Measurements from ENCODE around the gene SLCO2B1. TPM values are rescaled to one million over a fixed set of nuclear protein-coding genes. Genes with fewer than 3 reads are reported as not detected.

The SLCO2B1 gene
- polyA plus RNA-seq, 5 donors: 22.4 to 34.3 (median 24.5) TPM

DNA sequence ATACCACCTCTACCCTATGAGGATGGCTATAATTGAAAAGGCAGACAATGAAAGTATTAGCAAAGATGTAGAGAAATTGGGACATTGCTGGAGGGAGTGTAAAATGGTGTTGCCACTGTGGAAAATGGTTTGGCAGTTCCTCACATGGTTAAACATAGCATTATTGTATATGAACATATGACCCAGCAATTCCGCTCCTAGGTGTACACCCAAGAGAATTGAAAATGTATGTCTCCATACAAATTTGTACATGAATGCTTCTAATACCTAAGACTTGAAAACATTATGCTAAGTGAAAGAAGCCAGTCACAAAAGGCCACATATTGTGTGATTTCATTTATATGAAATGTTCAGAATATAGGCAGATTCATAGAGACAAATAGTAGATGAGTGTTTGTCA lies 10.0 kb downstream of the SLCO2B1 start:
- no peak for DNase-seq

DNA sequence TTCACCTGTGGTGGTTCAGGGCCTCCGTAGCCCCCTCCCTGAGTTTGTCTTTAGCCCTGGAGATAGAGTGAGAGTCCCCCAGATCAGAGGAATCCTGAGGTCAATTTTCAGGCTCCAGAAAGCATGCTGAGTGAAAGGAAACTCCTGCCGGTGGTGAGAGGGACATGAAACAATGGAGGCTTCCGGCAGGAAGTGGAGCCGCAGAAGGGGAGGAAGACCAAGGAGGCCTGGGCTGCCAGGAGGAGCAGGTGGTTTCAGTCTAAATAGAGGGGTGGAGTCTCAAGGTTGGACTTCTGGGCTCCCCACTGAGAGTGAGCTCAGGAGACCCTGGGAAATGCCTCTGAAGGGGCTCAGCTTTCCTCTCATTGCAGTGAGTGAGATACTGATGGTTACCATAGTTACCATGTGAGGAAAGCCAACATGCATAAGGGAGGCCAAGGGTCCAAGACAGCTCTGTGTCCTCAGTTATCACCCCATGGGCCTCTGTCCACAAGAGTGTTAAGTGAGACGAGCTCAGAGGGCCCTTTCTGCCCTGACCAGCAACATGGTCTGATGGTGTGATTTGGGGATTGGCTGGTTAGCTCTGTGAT lies 10.7 kb downstream of the SLCO2B1 start:
- DNase-seq: no peak

DNA sequence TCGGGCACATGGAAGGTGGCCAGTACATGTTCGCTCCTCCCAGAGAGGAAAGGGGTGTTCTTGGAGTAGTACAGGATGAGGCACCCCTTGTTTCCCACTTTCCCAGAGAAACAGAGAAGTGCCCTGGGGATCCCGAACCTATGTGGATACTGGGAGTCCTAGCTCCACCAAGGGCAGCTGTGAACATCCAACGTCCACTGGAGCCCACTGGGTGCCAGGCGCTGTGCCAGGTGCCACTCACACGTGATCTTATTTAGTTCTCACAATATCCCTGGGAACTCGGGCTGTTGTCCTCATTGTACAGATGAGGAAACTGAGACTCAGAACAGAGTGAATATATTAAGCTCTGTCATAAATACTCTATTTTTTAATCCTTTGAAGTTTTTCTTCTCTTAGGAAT lies 12.0 kb downstream of the SLCO2B1 start:
- no peak for DNase-seq

GRCh38 chr11:75163921-75164849 lies 13.3 kb downstream of the SLCO2B1 start:
- DNase-seq: no peak

DNA sequence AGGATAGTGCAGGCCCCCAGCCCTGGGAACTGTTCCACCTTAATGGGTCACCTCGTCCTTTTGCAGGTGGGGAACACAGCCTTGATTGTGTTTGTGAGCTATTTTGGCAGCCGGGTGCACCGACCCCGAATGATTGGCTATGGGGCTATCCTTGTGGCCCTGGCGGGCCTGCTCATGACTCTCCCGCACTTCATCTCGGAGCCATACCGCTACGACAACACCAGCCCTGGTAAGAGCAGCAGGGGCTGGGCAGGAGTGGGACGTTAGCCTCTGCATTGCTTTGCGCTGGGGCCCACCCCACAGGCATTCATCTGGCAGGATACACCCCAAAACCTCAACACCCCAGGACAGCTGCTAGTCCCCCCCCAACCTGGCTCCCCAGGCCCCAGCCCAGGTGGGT lies 14.8 kb downstream of the SLCO2B1 start:
- no peak for DNase-seq

DNA sequence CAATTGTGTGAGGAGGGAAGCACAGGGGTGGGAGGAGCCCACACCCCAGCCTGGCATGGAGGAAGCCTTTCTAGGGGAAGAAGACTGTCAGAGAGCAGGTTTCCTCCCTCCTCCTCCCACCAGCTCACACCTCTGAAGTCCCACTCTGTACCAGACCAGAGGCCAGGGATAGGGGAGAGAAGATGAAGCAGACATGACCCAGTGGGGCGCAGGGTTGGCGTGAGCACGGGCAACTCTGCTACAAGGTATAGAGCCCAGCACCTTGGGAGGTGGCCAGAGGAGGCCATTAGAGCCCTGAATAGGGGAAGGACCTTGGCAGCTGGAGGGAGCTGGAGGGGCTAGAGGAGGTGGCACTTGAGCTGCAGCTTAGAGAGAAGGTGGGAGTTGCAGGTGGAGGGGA lies 15.9 kb downstream of the SLCO2B1 start:
- DNase-seq: no peak

- no peak for DNase-seq
These were observed 16.7 kb downstream of the SLCO2B1 start for GRCh38 chr11:75167617-75168016.

- DNase-seq: no peak
These were observed 18.4 kb downstream of the SLCO2B1 start for GRCh38 chr11:75169101-75169885.

GRCh38 chr11:75170516-75171201 lies 19.8 kb downstream of the SLCO2B1 start:
- no peak for DNase-seq

DNA sequence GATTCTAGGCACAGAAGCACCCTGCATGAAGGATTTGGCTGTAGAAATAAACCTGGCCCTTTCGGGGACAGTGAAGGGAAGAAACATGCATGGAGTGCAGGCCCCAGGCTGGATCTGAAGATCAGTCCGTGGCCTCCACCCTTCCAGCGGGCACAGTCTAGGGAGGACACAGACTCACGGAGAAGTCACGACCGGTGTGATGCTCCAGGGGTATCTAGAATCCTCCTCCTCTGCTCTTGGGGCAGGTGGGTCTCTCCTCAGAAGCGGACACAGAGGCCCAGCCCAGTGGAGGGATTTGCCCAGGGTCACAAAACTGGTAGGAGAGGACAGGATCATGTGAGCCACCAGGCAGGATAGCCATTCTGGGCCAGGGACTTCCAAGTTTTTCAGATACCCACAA lies 22.4 kb downstream of the SLCO2B1 start:
- no peak for DNase-seq

DNA sequence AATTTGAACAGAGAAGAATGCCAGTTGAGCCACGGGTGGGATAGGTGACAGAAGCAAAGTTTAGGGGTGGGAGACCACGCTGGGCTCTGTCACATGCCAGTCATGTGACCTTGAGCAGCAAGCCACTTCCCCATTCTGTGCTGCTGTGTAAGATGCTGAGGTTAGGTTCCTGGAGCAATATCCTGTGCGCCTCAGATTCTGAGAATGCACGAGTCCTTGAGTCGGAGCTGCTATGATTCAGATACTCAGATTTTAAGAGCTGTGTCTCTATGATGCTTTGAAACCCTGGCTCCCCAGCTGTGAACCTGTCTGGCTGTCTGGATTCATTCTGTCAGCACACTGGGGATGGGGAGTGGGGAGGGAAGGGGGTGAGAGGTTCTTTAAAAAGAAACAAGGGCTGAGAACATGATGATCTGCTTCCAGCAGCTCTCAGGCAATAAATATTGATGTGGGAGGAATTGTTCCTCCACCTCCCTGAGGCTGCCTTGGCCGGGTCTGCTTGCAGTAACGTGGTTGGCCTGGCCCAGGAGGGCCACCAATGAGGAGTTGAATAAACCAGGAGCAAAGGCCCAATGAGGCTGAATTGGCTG lies 24.0 kb downstream of the SLCO2B1 start:
- DNase-seq: no peak

DNA sequence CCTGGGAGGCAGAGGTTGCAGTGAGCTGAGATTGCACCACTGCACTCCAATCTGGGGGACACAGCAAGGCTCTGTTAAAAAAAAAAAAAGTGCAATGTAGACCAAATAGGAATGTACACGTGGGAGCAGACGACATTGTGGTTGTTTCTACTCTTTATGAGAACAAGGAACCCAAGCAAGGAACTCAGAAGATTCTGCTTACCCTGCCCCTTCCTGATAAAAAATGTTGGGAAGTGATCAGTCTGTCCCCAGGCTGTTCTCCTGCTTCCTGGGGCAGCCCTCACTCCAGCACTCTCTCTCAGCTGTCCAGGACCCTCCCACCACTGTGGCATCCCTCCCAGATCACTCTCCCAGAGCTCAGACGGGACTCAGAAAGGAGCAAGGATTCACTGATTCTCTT lies 31.8 kb downstream of the SLCO2B1 start:
- DNase-seq: no peak

DNA sequence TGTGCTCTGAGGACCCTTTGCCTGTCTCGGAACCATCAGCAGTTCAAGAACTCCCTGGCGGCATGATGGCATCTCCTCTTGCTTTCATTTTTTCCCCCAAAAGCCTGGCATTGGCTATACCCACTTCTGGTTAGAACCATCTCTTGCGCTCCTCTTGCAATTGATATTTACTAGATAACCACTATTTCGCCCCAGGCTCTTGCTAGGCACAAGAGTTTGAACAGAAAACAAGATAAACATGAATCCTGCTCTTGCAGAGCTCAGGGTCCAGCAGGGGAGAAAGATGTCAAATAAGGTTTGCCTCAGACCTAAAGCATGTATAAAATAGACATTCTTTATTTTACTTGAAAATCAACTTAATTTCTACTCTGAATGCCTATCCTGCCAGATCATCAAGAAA lies 33.1 kb downstream of the SLCO2B1 start:
- no peak for DNase-seq

DNA sequence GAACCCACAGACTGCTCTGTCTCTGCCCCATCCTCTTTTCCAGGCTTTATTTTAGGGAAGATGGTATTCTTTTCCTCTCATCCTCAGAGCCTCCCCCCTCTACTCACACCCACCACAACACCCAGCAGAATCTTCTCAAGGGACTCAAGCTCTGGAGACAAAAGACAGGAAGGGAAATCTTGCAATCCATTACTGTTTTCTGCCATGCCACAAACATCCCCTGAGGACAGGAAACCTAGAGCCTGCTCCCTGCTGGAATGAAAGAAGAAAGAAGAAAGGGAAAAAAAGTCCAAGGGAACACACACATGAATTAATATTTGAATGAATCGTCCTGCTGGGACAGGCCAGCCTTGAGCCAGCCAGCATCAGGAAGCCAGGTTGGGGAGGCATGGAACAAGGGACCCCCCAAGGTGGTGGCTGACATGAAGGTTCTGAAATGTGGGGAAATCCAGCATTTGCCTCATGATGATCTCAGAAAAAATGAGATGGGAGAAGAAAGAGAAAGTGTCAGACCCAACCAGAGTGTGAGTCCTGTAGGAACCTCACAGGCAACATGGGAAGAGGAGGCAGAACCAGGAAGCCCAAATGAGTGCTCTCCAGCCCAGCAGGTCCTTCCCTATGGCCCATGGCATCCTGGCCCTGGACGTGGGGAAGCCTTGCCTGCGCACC lies 34.0 kb downstream of the SLCO2B1 start:
- no peak for DNase-seq

DNA sequence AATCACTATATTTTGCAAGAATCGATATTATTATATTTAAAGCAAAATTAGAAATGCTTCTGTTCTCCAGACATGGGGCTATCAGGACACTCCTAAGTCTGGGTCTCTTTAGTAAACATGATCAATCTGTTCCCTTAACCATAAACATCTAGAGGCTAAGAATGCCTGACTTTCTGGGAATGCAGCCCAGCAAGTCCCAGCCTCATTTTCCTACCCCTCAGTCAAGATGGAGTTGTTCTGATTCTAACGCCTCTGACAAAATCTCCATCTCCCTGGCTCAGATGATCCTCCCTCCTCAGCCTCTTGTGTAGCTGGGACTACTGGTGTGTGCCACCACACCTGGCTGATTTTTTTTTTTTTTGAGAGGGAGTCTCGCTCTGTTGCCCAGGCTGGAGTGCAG lies 35.0 kb downstream of the SLCO2B1 start:
- no peak for DNase-seq

GRCh38 chr11:75186999-75187398 lies 36.1 kb downstream of the SLCO2B1 start:
- no peak for DNase-seq

DNA sequence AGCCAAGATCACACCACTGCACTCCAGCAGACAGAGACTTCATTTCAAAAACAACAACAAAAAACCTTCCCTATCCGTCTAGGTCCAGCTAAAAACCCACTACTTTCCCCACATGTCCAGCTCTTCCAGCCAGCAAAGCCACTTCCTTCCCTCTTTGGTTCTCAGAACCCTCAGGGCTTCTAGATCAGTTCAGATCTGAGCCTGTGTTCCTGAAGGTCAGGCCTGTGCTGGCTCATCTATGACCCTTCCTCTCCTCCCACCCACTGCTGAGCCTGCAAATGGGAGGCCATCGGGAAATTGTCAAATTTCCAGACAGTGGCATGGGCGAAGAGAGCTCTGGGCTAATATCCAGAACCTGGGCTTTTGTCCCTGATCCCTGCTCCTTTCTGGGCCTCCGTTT lies 37.8 kb downstream of the SLCO2B1 start:
- no peak for DNase-seq

DNA sequence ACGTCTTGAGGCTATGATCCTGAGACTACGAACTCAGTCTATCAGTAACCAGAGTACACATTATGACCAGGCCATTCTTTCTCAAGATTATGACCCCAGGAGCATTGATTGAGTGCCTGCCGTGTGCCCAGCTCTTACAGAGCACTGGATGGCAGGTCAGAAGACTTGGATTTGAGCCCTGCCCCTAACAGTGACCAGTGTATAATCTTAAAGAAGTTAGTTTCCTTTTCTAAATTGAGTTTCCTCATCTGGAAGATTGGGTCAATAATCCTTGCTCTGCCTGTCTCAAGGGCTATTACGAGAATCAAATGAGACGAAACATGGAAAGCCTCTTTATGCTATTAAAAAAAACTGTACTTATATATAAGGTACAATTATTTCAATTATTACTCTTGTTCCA lies 38.2 kb downstream of the SLCO2B1 start:
- no peak for DNase-seq

DNA sequence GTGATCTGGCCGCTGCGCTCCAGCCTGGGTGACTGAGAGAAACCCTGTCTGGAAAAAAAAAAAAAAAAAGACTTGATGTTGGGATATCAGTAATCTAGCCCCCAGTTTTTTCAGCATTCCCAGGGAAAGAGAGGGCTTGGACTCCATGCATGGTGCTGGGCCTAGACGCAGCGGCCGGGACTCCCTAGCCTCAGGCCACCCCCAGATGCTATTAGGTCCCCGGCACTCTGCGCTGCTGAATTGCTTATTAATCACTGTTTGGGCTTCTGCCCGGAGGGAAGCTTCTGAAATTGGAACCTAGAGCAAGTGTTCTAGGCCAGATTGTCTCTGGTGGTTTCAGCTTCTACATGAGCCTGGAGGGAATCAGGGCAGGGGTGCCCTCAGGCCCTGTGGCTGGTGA lies 39.0 kb downstream of the SLCO2B1 start:
- no peak for DNase-seq

GRCh38 chr11:75190652-75191329 lies 39.9 kb downstream of the SLCO2B1 start:
- no peak for DNase-seq

GRCh38 chr11:75191330-75191717 lies 40.4 kb downstream of the SLCO2B1 start:
- DNase-seq: no peak

All from right lung (tissue), 5 donors.